Measurements from ENCODE around the gene BCAM.

Gene BCAM

DNA sequence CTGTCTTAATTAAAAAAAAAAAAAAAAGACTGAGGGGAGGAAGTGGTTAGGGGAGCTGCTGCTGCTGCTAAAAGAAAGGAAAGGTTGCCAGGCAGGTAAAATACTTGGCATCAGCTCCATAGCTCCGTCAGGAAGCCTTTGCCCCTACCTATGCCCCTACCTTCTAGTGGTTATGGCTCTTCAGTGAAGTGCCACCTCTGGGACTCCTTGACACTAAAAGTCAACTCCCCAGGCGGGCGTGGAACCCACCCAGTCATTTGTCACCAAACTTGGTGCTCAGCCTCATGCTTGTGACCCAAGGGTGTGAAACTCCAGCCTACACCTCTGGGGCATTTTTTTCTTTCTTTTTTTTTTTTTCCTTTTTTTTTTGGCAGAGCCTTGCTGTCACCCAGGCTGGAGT lies 32.3 kb downstream of the BCAM start:
- H3K27ac ChIP-seq (ENCODE audit: insufficient read depth in 1 of 2, low read depth in 1 of 2, low read length in 2 of 2, poor library complexity in 1 of 2, severe bottlenecking in 2 of 2), result no peak overlapping the region
- POLR2A ChIA-PET, result interaction anchor here (0.5 kb wide), 1 partner anchor 17 kb away, joined by 3 read pairs; no protein-coding TSS in a partner anchor
- no peak overlapping the region for H3K4me3 ChIP-seq (ENCODE audit: control insufficient read depth in 1 of 7, extremely low read depth in 1 of 7, insufficient read depth in 4 of 7, low read depth in 2 of 7, low read length in 6 of 7)
- WGBS (ENCODE audit: insufficient coverage), result 21% methylated on average over 3 of the region's 3 CpGs
- H3K27me3 ChIP-seq (replicated peaks in 2 of 5; ENCODE audit: control insufficient read depth in 4 of 5, insufficient read depth in 5 of 5, low read length in 4 of 5), result no peaks in the 10 kb centered on the region
- no peaks in the 10 kb centered on the region for H3K9me3 ChIP-seq (ENCODE audit: control extremely low read depth in 1 of 5, control insufficient read depth in 4 of 5, insufficient read depth in 2 of 5, low read depth in 1 of 5, low read length in 4 of 5)
- no peaks in the 10 kb centered on the region for H3K36me3 ChIP-seq (ENCODE audit: control insufficient read depth in 4 of 4, insufficient read depth in 4 of 4, low read length in 3 of 4)
- CTCF ChIA-PET, result interaction anchor here (1.0 to 1.4 kb wide), 3 partner anchors 42 to 117 kb away, joined by 4 read pairs; no protein-coding TSS in a partner anchor
- H3K4me1 ChIP-seq (ENCODE audit: control extremely low read depth in 1 of 4, control insufficient read depth in 4 of 4, insufficient read depth in 4 of 4, low read length in 3 of 4), result peaks cover 3 to 20% (median 18%) of the 10 kb centered on the region in 4 experiments
- DNase-seq, result peak in 2 of 3 donors; percentile 45 to 61

DNA sequence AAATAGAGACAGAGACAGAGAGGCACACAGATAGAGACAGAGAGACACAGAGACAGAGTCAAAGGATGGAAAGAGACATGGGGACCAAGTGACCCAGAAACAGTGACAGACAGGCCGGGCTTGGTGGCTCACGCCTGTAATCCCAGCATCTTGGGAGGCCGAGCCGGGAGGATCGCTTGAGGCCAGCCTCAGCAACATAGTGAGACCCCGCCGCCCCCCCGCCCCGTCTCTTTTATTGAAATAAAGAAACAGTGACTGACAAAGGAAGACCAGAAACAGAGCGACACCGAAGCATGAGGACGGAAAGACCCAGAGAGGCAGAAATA lies 36.3 kb downstream of the BCAM start:
- Histone ChIP-seq H3K4me3 (ENCODE audit: control insufficient read depth in 1 of 7, extremely low read depth in 1 of 7, insufficient read depth in 4 of 7, low read depth in 2 of 7, low read length in 6 of 7) (peak overlapping the region in 6 of 7 experiments; percentile 23 to 92 (median 71)), H3K27ac (ENCODE audit: insufficient read depth in 1 of 2, low read depth in 1 of 2, low read length in 2 of 2, poor library complexity in 1 of 2, severe bottlenecking in 2 of 2) (peak overlapping the region in 1 of 2 experiments; percentile 27), H3K27me3 (replicated peaks in 2 of 5; ENCODE audit: control insufficient read depth in 4 of 5, insufficient read depth in 5 of 5, low read length in 4 of 5) (no peaks in the 10 kb centered on the region), H3K36me3 (ENCODE audit: control insufficient read depth in 4 of 4, insufficient read depth in 4 of 4, low read length in 3 of 4) (no peaks in the 10 kb centered on the region), H3K9me3 (ENCODE audit: control extremely low read depth in 1 of 5, control insufficient read depth in 4 of 5, insufficient read depth in 2 of 5, low read depth in 1 of 5, low read length in 4 of 5) (no peaks in the 10 kb centered on the region), H3K4me1 (ENCODE audit: control extremely low read depth in 1 of 4, control insufficient read depth in 4 of 4, insufficient read depth in 4 of 4, low read length in 3 of 4) (peaks cover 8 to 56% (median 55%) of the 10 kb centered on the region in 4 experiments)
- peak in 1 of 3 donors; percentile 37 for DNase-seq
- POLR2A ChIA-PET, result interaction anchor here (0.6 to 1.4 kb wide), 4 partner anchors 25 to 109 kb away, joined by 3 to 4 read pairs (median 3); no protein-coding TSS in a partner anchor
- 11% methylated on average over 10 of the region's 12 CpGs for WGBS (ENCODE audit: insufficient coverage)
- CTCF ChIA-PET, result no interaction called here

DNA sequence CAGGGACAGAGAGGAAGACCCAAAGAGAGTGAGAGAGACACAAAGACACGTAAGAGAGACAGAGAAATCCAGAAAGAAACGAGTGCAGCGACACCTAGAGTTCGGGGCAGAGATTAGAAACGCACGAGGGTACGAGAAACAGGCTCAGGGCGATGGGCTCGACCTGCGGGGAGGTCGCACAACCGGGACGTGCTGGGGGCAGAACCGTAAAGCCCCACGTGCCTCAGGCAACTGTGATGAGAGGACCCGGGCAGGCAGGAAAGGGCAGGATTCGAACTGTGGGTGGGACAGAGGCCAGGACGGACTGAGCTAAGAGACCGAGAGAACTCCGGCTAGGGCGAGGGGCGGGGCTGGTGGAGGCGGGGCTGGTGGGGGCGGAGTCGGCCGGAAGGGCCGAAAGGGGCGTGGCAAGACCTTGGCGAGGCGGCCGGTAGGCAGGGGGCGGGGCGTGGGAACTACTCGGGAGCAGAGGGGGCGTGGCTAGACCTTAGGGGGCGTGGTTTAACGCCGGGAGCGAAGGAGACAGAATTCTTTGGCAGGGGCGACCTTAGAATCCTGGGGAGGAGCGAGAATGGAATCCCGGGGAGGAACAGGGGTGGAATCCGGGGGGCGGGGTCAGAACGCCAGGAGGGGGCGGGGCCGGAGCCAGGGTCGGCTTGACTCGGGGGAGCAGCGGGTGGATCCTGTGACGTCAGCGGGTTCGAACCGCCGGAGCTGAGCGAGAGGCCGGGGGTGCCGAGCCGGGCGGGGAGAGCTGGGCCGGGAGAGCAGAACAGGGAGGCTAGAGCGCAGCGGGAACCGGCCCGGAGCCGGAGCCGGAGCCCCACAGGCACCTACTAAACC lies 36.9 kb downstream of the BCAM start, which contains the start of gene NECTIN2:
Gene NECTIN2 (plus strand): TSS at position 686 of the 843 bp plus-strand sequence. CDS start 229 bp downstream, outside the sequence.
- POLR2A ChIA-PET, result interaction anchor here (0.5 to 1.4 kb wide), 5 partner anchors 25 to 158 kb away, joined by 3 to 4 read pairs (median 3); no protein-coding TSS in a partner anchor
- peaks cover 8 to 62% (median 60%) of the 10 kb centered on the region in 4 experiments for H3K4me1 ChIP-seq (ENCODE audit: control extremely low read depth in 1 of 4, control insufficient read depth in 4 of 4, insufficient read depth in 4 of 4, low read length in 3 of 4)
- DNase-seq, result peak; percentile 94 to 98 (median 98)

GRCh38 chr19:44846455-44847143 lies 37.7 kb downstream of the BCAM start:
- Histone ChIP-seq H3K9me3 (ENCODE audit: control extremely low read depth in 1 of 5, control insufficient read depth in 4 of 5, insufficient read depth in 2 of 5, low read depth in 1 of 5, low read length in 4 of 5) (no peaks in the 10 kb centered on the region), H3K27ac (ENCODE audit: insufficient read depth in 1 of 2, low read depth in 1 of 2, low read length in 2 of 2, poor library complexity in 1 of 2, severe bottlenecking in 2 of 2) (peak overlapping the region; percentile 42 to 90), H3K4me3 (ENCODE audit: control insufficient read depth in 1 of 7, extremely low read depth in 1 of 7, insufficient read depth in 4 of 7, low read depth in 2 of 7, low read length in 6 of 7) (peak overlapping the region; percentile 66 to 92 (median 82)), H3K36me3 (ENCODE audit: control insufficient read depth in 4 of 4, insufficient read depth in 4 of 4, low read length in 3 of 4) (no peaks in the 10 kb centered on the region), H3K27me3 (replicated peaks in 2 of 5; ENCODE audit: control insufficient read depth in 4 of 5, insufficient read depth in 5 of 5, low read length in 4 of 5) (no peaks in the 10 kb centered on the region), H3K4me1 (ENCODE audit: control extremely low read depth in 1 of 4, control insufficient read depth in 4 of 4, insufficient read depth in 4 of 4, low read length in 3 of 4) (peaks cover 8 to 66% (median 62%) of the 10 kb centered on the region in 4 experiments)
- WGBS (ENCODE audit: insufficient coverage), result under 1% methylated on average over 29 of the region's 51 CpGs
- ChIA-PET CTCF (interaction anchor here (1.0 to 2.6 kb wide), 5 partner anchors 10 to 124 kb away, joined by 3 to 10 read pairs (median 4); no protein-coding TSS in a partner anchor), POLR2A (interaction anchor here (0.8 to 1.4 kb wide), 3 partner anchors 10 to 76 kb away, joined by 3 to 4 read pairs (median 3); no protein-coding TSS in a partner anchor)
- peak in 1 of 3 donors; percentile 6 for DNase-seq

More for the DNA sequence above, 36.9 kb downstream of the BCAM start, which contains the start of gene NECTIN2:
- peak within 1 kb of the TSS; percentile 66 to 92 (median 82) for H3K4me3 ChIP-seq (ENCODE audit: control insufficient read depth in 1 of 7, extremely low read depth in 1 of 7, insufficient read depth in 4 of 7, low read depth in 2 of 7, low read length in 6 of 7)
- 0% methylated on average over 55 of the region's 67 CpGs for WGBS (ENCODE audit: insufficient coverage)
- H3K27me3 ChIP-seq (replicated peaks in 2 of 5; ENCODE audit: control insufficient read depth in 4 of 5, insufficient read depth in 5 of 5, low read length in 4 of 5), result no peaks in the 10 kb centered on the region
- peak within 1 kb of the TSS; percentile 42 to 90 for H3K27ac ChIP-seq (ENCODE audit: insufficient read depth in 1 of 2, low read depth in 1 of 2, low read length in 2 of 2, poor library complexity in 1 of 2, severe bottlenecking in 2 of 2)
- no peaks in the 10 kb centered on the region for H3K9me3 ChIP-seq (ENCODE audit: control extremely low read depth in 1 of 5, control insufficient read depth in 4 of 5, insufficient read depth in 2 of 5, low read depth in 1 of 5, low read length in 4 of 5)
- H3K36me3 ChIP-seq (ENCODE audit: control insufficient read depth in 4 of 4, insufficient read depth in 4 of 4, low read length in 3 of 4), result no peaks in the 10 kb centered on the region
- CTCF ChIA-PET, result interaction anchor here (0.7 to 2.6 kb wide), 6 partner anchors 8 to 123 kb away, joined by 3 to 10 read pairs (median 4); no protein-coding TSS in a partner anchor

DNA sequence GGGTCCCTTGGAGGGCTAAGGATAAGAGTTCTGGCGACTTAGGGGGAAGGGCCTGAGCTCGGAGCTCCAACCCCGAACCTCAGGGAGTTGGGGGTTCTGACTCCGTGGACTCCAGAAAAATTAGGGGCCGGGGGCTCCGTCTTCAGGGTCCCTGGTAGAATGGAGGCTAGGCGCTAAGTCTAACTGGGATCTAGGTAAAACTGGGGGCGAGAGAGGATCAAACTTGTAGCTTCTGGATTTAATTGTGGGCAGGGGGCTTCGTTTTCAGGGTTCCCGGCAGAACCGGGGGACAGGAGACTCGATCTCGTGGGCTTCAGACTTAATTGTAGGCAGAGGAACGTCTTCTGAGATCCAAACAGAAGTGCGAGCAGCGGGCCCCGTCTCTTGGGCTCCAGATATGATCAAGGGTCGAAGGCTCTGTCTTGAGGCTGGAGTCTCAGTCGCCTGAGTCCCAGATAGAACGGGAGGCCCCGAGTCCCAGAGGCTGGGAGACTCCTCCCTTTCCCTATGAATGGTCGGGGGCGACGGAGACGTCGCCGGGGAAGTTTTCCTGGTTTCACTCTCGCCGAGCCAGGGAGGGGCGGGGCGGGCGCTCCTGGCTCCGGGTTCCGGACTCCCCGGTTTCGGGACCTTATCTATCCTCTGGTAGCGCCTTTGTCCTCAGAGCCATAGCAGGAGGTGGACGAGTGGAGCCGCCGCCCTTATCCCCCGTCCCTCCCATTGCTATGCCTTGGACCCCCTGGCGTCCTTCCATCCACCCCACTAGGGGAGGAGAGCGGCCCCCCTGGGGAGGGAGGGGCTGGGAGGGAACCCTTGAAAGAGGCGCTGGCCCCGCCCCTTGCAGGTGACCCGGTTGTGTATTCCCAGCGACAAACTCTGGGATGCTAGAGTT lies 38.5 kb downstream of the BCAM start:
- Histone ChIP-seq H3K27me3 (replicated peaks in 2 of 5; ENCODE audit: control insufficient read depth in 4 of 5, insufficient read depth in 5 of 5, low read length in 4 of 5) (no peaks in the 10 kb centered on the region), H3K9me3 (ENCODE audit: control extremely low read depth in 1 of 5, control insufficient read depth in 4 of 5, insufficient read depth in 2 of 5, low read depth in 1 of 5, low read length in 4 of 5) (no peaks in the 10 kb centered on the region), H3K4me3 (ENCODE audit: control insufficient read depth in 1 of 7, extremely low read depth in 1 of 7, insufficient read depth in 4 of 7, low read depth in 2 of 7, low read length in 6 of 7) (peak overlapping the region; percentile 66 to 92 (median 82)), H3K36me3 (ENCODE audit: control insufficient read depth in 4 of 4, insufficient read depth in 4 of 4, low read length in 3 of 4) (no peaks in the 10 kb centered on the region), H3K4me1 (ENCODE audit: control extremely low read depth in 1 of 4, control insufficient read depth in 4 of 4, insufficient read depth in 4 of 4, low read length in 3 of 4) (peaks cover 8 to 74% (median 70%) of the 10 kb centered on the region in 4 experiments), H3K27ac (ENCODE audit: insufficient read depth in 1 of 2, low read depth in 1 of 2, low read length in 2 of 2, poor library complexity in 1 of 2, severe bottlenecking in 2 of 2) (peak overlapping the region; percentile 42 to 90)
- under 1% methylated on average over 36 of the region's 47 CpGs for WGBS (ENCODE audit: insufficient coverage)
- DNase-seq, result no peak
- POLR2A ChIA-PET, result interaction anchor here (0.8 kb wide), 1 partner anchor 9 kb away, joined by 4 read pairs; no protein-coding TSS in a partner anchor
- CTCF ChIA-PET, result interaction anchor here (0.8 to 2.6 kb wide), 5 partner anchors 9 to 156 kb away, joined by 3 to 10 read pairs (median 4); no protein-coding TSS in a partner anchor
